Activated T-helper 2 cell treated with anti-CD3 and anti-CD28 coated beads, Interferon-gamma antibody, Interleukin-2, Interleukin-4, amounts not matched to agents 10 μg/mL and 5 μg/mL and 100 μg/mL, durations not matched to agents 14 hours and 24 hours and 36 hours (primary cell): Measurements from ENCODE around the gene S100A7A. TPM values are rescaled to one million over a fixed set of nuclear protein-coding genes. Genes with fewer than 3 reads are reported as not detected.
A peak's percentile ranks its signal among the peaks of the same experiment; 100 is the strongest.
"Not testable (repeated sequence)": the region's sequence is repeated elsewhere in the genome, so short reads cannot be mapped to it uniquely, and the experiment has no call there.

Experiments
- DNase-seq: peaks from one replicate; pipeline ENCODE4 v3.0.0; 2021; ENCODE audit warnings: low spot score
- H3K27ac Mint-ChIP-seq: one replicate; pipeline ENCODE4 v1.8.0; 2021; ENCODE audit warnings: mixed read lengths
- H3K27me3 Mint-ChIP-seq: one replicate; pipeline ENCODE4 v1.8.0; 2021; ENCODE audit warnings: low read depth, mixed read lengths
- H3K36me3 Mint-ChIP-seq: one replicate; pipeline ENCODE4 v1.8.0; 2021; ENCODE audit warnings: low read depth, mixed read lengths
- H3K4me1 Mint-ChIP-seq: one replicate; pipeline ENCODE4 v1.8.0; 2021; ENCODE audit warnings: low read depth, mixed read lengths
- H3K4me3 Mint-ChIP-seq: one replicate; pipeline ENCODE4 v1.8.0; 2021; ENCODE audit warnings: low read depth, mild to moderate bottlenecking, moderate library complexity, mixed read lengths
- H3K9me3 Mint-ChIP-seq: one replicate; pipeline ENCODE4 v1.8.0; 2021; ENCODE audit warnings: mixed read lengths
- intact Hi-C: fragments of 100-400 bp; cut with micrococcal nuclease; formaldehyde crosslinking; loops from one replicate; pipeline ENCODE4 v1.15.1; 2023
- total RNA-seq: library from RNA; stranded (reverse); gene quantifications from 2 replicates; pipeline ENCODE4 v1.2.3, GENCODE V29; 2022

The S100A7A gene
- total RNA-seq, 1 donor from 2014 or later, result not detected

DNA sequence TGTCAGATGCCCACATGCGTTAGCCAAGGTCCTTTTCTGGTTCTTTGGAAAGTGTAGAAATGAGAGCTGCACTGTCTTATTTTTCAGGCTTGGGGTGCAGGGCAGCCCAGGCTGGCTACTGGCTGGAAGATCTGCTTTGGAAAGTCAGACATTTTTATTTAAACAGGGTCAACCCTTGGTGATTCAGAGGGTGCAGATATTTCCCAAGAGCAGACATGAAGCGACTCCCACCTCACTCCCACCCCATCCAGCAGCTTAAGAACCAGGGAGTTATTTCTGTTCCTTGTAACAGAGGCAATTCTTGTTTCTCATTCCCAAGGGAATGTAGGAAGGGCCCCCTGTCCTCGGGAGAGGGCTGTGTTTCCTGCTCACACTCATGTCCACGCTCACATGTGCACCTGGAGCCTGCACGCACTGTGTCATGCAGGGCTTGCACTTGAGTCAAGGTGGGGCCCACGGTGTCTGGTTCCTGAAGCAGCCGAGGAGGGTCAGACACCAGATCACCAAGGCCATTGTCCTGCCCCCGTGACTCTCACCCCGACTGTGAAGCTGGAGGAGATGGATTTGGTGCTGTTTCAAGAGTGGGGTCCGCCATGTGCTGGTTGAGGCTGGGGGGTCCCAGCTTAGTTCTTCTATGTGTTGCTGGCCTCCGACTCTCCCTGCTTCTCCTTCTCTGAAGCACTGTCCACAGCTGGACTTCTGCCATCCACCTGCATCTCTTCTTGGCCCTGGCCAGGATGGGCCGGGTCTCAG, 992 bp downstream of the S100A7A start:
- no peak overlapping the region for H3K4me3 Mint-ChIP-seq
- intact Hi-C loops, result no loop called here
- no peaks in the 10 kb centered on the region for H3K36me3 Mint-ChIP-seq
- no peaks in the 10 kb centered on the region for H3K27me3 Mint-ChIP-seq
- no peaks in the 10 kb centered on the region for H3K4me1 Mint-ChIP-seq
- no peaks in the 10 kb centered on the region for H3K9me3 Mint-ChIP-seq
- H3K27ac Mint-ChIP-seq, result no peak overlapping the region
- no peak for DNase-seq

DNA sequence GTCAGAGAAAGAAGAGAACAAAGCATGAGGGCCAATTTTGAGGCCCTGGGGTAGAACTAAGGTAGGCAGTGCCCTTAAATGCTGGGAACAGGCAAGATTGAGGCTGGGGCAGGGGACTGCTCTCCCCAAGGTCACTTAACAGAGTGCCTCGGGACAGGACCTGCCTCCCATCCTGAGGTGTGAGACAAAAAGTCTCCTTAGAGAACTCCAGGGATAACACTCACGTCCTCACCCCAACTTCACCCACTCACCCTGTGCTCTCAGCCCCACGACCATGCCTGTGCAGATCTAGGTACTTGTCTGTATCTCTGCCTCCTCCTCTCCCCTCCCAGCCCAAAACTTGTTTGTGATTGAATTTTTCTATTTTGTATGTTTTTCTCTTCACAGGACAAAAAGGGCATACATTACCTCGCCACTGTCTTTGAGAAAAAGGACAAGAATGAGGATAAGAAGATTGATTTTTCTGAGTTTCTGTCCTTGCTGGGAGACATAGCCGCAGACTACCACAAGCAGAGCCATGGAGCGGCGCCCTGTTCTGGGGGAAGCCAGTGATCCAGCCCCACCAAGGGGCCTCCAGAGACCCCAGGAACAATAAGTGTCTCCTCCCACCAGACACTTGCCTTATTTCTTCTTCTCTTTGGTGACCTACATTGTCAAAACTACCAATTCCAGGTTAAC, 2.6 kb downstream of the S100A7A start:
- H3K9me3 Mint-ChIP-seq, intact Hi-C loops, H3K4me3 Mint-ChIP-seq, H3K36me3 Mint-ChIP-seq, H3K4me1 Mint-ChIP-seq, H3K27ac Mint-ChIP-seq, H3K27me3 Mint-ChIP-seq, DNase-seq: not testable (repeated sequence)

DNA sequence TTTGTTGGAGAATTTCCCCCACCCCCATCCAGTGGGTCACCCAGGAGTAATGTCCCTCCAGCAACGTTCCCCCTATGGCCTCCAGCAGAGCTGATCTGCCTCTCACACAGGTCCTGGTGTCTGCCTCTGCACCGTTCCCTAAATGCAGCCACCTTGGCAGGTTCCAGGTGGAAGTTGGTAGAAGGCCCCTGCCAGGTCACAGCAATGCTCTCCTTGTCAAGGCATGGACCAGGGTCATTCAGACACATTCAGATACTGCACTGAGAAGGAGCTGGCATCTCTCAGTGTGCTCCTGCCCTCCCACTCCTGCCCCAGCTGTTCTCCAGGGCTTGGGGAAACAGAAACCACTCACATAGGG, 3.1 kb downstream of the S100A7A start:
- intact Hi-C loops, H3K9me3 Mint-ChIP-seq, H3K4me3 Mint-ChIP-seq, H3K4me1 Mint-ChIP-seq, DNase-seq, H3K27me3 Mint-ChIP-seq, H3K27ac Mint-ChIP-seq, H3K36me3 Mint-ChIP-seq: not testable (repeated sequence)

DNA sequence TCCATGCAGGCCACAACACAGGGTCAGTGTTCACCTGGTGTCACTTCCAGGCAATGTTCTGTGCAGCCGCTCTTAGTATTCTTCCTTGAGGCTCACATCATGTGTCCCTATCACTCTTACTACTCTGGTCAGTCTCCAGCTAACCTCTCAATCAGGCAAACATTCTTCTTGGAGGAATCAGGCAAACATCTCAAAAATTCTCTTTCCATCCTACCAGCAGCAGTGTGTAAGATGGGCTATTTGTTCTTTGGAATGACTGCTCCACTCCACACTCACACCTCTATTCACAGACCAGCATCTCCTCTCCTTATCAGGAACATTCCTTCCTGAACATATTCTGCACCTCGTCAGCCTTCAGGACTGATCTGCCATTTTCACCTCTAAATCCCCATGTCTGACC, 4.0 kb downstream of the S100A7A start:
- DNase-seq, result no peak
- no peaks in the 10 kb centered on the region for H3K27me3 Mint-ChIP-seq
- H3K4me1 Mint-ChIP-seq, result no peaks in the 10 kb centered on the region
- intact Hi-C loops, result no loop called here
- H3K4me3 Mint-ChIP-seq, result no peak overlapping the region
- H3K9me3 Mint-ChIP-seq, result no peaks in the 10 kb centered on the region
- H3K36me3 Mint-ChIP-seq, result no peaks in the 10 kb centered on the region
- H3K27ac Mint-ChIP-seq, result no peak overlapping the region

DNA sequence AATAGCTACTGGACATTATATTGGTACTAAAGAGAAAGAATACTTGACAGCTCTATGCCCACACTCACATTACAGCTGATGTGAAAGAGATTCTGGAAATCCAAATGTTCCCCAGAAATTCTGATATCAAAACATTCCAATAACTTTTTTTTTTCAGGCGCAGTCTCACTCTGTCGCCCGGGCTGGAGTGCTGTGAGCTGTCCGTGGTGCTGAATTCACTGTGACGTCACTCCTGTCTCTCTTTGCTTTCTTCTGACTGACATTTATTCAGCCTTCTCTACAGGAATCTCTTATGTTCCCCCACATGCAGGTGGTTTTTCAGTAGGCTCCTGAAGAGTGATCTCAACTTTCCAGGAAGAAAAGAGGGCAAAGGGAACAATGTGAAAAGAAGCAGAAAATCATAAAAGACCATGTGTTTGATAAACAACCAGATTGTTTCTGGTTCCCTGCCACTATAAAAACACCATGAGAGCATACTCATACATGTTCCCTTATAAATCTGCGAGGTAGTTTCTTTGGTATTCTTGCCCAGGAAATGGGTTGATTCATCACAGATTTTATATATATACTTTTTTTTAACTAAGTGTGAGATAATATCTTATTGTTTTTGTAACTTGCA, 6.2 kb downstream of the S100A7A start:
- intact Hi-C loops, result no loop called here
- Mint-ChIP-seq H3K36me3 (no peaks in the 10 kb centered on the region), H3K4me1 (no peaks in the 10 kb centered on the region), H3K27me3 (peaks cover 1% of the 10 kb centered on the region), H3K4me3 (no peak overlapping the region), H3K27ac (no peak overlapping the region), H3K9me3 (no peaks in the 10 kb centered on the region)
- peak; percentile 47 for DNase-seq

DNA sequence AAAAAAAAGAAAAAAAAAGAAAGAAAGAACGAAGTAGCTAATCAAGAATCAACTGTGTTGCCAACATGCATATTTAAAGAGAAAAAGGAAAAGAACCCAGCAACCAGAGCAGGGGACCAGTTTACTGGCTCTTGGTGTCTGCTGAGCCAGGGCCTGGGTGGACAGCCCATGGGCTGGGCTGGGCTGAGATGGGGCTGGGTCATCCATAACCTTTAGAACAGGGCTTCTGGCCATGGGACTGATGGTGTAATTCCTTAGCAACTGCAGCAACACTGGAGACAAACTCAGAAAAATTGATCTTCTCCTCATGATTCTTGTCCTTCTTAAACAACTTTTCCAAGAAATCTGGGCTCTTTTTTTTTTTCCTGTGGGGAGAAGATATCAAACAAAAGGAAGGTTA, 10.5 kb downstream of the S100A7A start:
- H3K36me3 Mint-ChIP-seq, result no peaks in the 10 kb centered on the region
- no peak overlapping the region for H3K4me3 Mint-ChIP-seq
- no peaks in the 10 kb centered on the region for H3K4me1 Mint-ChIP-seq
- no peak for DNase-seq
- intact Hi-C loops, result no loop called here
- no peaks in the 10 kb centered on the region for H3K9me3 Mint-ChIP-seq
- H3K27me3 Mint-ChIP-seq, result peaks cover 1% of the 10 kb centered on the region
- H3K27ac Mint-ChIP-seq, result no peak overlapping the region

DNA sequence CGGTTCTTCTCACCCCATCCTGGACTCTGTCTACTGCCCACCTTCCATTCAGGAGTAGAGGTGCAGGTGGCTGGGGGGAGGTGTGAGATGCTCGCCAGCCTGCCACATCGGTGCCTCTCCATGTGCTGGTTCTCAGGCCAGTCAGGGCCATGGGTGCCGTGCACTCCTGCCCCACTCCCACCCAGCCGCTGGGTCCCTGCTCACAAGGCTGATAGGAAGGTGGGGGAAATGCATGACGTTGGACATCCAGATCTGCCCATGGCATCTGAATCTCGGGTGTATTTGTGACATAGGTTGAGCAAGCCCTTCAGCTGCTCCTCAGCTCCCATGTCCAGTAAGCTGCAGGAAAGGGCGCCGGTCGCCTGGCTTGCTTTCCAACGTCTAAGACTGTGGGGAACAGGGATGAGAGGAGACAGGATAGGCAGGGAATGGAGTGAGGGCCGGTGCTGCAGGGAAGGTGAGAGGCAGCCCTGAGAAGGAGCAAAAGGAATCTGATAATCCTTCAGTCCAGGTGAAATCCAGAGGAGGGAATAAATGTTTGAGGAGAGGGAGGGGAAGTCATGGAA, 11.8 kb downstream of the S100A7A start:
- Mint-ChIP-seq H3K36me3 (no peaks in the 10 kb centered on the region), H3K9me3 (no peaks in the 10 kb centered on the region), H3K4me3 (no peak overlapping the region), H3K4me1 (no peaks in the 10 kb centered on the region), H3K27me3 (peaks cover 1% of the 10 kb centered on the region), H3K27ac (no peak overlapping the region)
- intact Hi-C loops, result no loop called here
- DNase-seq, result no peak

DNA sequence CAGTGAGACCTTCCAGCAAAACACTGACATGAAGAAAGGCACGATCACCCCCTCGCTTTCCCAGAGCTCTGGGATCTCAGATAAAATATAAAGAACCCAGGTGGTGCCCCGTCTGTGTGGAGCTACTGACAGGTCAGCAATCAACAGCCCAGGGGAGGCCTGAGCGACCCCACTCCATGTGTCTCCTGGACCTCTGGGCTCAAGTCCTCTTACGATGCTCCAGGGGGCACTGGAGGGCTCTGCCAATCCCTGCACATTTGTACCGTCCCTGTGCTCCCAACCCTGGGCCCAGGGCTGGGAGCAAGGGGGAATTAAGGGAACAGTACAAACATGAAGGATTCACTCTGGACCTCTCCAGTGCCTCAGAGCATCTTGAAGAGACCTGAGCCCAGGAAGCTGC, 12.5 kb downstream of the S100A7A start:
- H3K4me3 Mint-ChIP-seq, result no peak overlapping the region
- intact Hi-C loops, result no loop called here
- no peaks in the 10 kb centered on the region for H3K9me3 Mint-ChIP-seq
- H3K27me3 Mint-ChIP-seq, result peaks cover 1% of the 10 kb centered on the region
- H3K27ac Mint-ChIP-seq, result no peak overlapping the region
- H3K36me3 Mint-ChIP-seq, result no peaks in the 10 kb centered on the region
- no peak for DNase-seq
- H3K4me1 Mint-ChIP-seq, result no peaks in the 10 kb centered on the region

DNA sequence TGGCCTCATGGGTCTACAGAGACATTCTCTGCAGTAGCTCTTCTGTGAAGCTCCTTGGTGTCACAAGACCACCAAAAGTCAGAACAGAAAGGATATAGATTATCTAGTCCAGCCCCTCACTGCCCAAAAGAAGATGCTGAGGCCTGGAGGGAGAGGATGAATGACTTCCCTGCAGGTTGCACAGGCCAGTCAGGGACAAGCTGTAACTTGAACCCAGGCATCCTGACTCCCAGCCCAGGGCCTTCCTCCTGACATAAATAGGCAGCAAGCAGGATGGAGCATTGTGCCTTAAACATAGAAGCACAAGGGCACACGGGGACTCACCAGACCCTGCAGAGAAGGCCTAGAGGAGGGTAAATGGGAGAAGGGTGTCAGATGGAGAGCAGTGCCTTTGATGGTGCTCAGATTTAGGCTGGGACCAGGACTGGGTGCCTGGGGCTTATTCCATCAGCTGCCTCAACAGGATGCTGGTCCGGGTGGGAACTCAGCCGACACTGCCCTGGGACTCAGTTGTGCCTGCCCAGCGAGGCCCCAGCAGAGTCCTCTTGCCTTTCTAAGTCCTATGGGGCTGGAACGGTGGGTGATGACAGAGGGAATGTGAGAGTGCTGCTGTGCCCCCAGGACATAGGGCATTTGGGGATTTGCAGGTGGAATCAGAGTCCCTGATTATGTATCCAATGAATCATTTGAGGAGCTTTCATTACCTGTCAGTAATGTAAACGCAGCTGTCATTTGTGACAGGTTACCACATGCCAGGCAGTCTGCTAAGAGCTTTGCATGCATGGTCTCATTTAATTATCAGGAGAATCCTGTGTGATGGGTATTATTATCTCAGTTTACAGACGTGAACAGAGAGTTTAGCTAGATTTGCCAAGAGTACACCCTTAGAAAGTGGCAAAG, 13.2 kb downstream of the S100A7A start:
- Mint-ChIP-seq H3K4me3 (no peak overlapping the region), H3K4me1 (no peaks in the 10 kb centered on the region), H3K36me3 (no peaks in the 10 kb centered on the region), H3K9me3 (no peaks in the 10 kb centered on the region), H3K27me3 (peaks cover 1% of the 10 kb centered on the region), H3K27ac (no peak overlapping the region)
- no peak for DNase-seq
- intact Hi-C loops, result no loop called here

DNA sequence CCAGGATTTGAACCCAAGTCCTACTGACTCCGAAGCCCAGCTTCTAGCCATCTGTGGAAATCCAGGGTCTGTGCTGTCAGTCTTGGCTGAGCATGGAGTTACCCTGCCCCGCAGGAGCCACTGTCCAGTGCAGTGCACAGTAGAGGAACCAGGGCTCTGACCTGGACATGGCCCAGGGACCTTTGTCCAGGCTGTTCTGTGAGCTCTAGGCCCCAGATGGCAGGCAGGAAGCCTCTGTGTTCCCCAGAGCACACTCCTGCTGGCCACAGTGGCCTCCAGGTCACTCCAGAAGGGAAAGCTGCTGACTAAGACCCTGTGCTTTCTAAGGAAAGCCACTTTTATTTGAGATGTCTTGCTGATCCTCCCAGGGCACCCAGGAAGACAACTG, 13.8 kb downstream of the S100A7A start:
- H3K36me3 Mint-ChIP-seq, result no peaks in the 10 kb centered on the region
- no peak overlapping the region for H3K4me3 Mint-ChIP-seq
- DNase-seq, result no peak
- H3K27me3 Mint-ChIP-seq, result peaks cover 1% of the 10 kb centered on the region
- H3K9me3 Mint-ChIP-seq, result no peaks in the 10 kb centered on the region
- intact Hi-C loops, result no loop called here
- no peaks in the 10 kb centered on the region for H3K4me1 Mint-ChIP-seq
- H3K27ac Mint-ChIP-seq, result no peak overlapping the region

DNA sequence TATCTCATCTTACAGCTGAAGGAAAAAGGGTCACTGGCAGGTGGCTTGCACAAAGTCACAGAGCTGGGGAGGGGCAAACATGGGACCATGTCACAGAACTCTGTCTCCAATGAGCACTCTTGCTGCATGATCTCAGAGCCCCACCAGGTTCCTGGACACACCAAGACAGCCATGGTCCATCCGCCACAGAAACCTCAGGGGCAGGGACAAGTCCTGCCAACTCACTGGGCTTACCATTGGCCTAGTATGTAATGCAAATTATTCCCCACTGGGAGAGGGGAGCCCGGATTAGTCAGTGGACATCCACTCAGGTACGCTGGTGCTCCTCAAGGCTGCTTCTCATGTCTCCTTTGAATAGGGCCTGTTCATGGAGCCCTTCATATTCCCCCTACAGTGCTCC, 14.2 kb downstream of the S100A7A start:
- no peak overlapping the region for H3K4me3 Mint-ChIP-seq
- intact Hi-C loops, result no loop called here
- no peak overlapping the region for H3K27ac Mint-ChIP-seq
- peaks cover under 1% of the 10 kb centered on the region for H3K27me3 Mint-ChIP-seq
- no peaks in the 10 kb centered on the region for H3K4me1 Mint-ChIP-seq
- H3K36me3 Mint-ChIP-seq, result no peaks in the 10 kb centered on the region
- H3K9me3 Mint-ChIP-seq, result no peaks in the 10 kb centered on the region
- DNase-seq, result no peak

DNA sequence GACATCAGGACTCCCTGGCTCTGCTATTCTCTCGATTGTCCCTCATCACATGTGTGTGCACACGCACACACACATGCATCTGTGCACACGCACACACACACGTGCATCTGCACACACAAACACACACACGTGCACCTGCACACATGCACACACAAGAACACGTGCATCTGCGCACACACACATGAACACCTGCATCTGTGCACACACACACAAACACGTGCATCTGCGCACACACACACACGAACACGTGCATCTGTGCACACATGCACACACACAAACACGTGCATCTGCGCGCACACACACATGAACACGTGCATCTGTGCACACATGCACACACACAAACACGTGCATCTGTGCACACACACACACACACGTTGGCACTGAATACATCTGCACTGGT, 14.7 kb downstream of the S100A7A start:
- DNase-seq, result no peak
- no peaks in the 10 kb centered on the region for H3K4me1 Mint-ChIP-seq
- no peaks in the 10 kb centered on the region for H3K36me3 Mint-ChIP-seq

More for the DNA sequence above, 14.7 kb downstream of the S100A7A start:
- Mint-ChIP-seq H3K27me3 (no peaks in the 10 kb centered on the region), H3K4me3 (no peak overlapping the region), H3K27ac (no peak overlapping the region), H3K9me3 (no peaks in the 10 kb centered on the region)
- intact Hi-C loops, result no loop called here
